ENCODE results near the gene ZNF831.

Gene ZNF831

DNA sequence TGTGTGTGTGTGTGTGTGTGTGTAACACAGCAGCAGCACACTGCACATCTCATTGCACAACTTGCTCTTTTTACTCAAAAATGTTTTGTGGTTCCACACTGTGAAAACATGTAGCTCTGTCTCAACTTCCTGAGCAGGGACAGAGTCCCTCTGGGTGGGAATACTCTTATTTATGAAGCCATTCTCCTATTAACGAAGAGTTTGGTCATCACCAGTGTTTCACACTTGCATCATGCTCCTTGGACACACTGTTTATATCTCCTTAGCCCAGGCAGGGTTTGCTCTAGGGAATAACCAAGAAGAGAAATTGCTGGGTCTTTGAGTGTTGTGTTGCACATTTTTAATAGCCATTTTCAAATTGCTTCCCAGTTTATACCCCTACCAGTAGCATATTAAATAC, 53.6 kb downstream of the ZNF831 start:
- DNase-seq (ENCODE audit: extremely low read depth, low read depth): no peak

DNA sequence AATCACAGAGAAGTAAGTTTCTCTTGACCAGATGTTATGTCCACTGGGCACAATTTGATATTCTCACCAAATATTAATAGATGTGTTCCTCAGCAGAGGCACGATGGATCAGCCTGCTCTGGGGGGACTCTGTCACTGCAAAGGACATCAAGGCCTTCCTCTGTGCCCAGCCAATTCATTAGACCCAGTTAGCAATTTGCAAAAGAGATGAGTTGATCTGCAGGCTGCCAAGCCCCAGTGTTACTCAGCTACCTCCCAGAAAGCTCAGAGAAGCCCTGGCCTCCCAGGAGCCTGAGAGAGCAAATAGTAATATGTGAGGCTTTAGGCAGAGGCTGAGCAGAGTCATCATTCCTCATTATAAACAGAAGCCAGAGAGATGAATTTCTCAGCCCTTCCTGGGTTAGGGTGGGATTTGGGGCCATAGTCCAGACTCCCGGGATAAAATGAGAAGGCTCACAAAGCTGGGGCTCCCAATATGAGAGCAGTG, 54.2 kb downstream of the ZNF831 start:
- DNase-seq (ENCODE audit: extremely low read depth, low read depth): no peak
- TF ChIP-seq, protein P1, sequence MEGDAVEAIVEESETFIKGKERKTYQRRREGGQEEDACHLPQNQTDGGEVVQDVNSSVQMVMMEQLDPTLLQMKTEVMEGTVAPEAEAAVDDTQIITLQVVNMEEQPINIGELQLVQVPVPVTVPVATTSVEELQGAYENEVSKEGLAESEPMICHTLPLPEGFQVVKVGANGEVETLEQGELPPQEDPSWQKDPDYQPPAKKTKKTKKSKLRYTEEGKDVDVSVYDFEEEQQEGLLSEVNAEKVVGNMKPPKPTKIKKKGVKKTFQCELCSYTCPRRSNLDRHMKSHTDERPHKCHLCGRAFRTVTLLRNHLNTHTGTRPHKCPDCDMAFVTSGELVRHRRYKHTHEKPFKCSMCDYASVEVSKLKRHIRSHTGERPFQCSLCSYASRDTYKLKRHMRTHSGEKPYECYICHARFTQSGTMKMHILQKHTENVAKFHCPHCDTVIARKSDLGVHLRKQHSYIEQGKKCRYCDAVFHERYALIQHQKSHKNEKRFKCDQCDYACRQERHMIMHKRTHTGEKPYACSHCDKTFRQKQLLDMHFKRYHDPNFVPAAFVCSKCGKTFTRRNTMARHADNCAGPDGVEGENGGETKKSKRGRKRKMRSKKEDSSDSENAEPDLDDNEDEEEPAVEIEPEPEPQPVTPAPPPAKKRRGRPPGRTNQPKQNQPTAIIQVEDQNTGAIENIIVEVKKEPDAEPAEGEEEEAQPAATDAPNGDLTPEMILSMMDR (IDR thresholded peaks at IDR 0.05; ENCODE audit: low read depth, low read length): no peak

More for the DNA sequence above, 53.6 kb downstream of the ZNF831 start:
- TF ChIP-seq, protein P1 (IDR thresholded peaks at IDR 0.05; ENCODE audit: low read depth, low read length): no peak

GRCh38 chr20:59219211-59219610, 55.6 kb downstream of the ZNF831 start:
- no peak for DNase-seq (ENCODE audit: extremely low read depth, low read depth)
- TF ChIP-seq, protein P1 (IDR thresholded peaks at IDR 0.05; ENCODE audit: low read depth, low read length): no peak

- TF ChIP-seq, protein P1 (IDR thresholded peaks at IDR 0.05; ENCODE audit: low read depth, low read length): no peak
- no peak for DNase-seq (ENCODE audit: extremely low read depth, low read depth)
Observed at GRCh38 chr20:59220161-59220560, 56.5 kb downstream of the ZNF831 start.

GRCh38 chr20:59221049-59221706, 57.6 kb downstream of the ZNF831 start:
- TF ChIP-seq, protein P1 (IDR thresholded peaks at IDR 0.05; ENCODE audit: low read depth, low read length): no peak; the same call in 1 of the 2 replicates
- no peak for DNase-seq (ENCODE audit: extremely low read depth, low read depth)

GRCh38 chr20:59221707-59222252, 58.2 kb downstream of the ZNF831 start:
- no peak for DNase-seq (ENCODE audit: extremely low read depth, low read depth)
- TF ChIP-seq, protein P1 (IDR thresholded peaks at IDR 0.05; ENCODE audit: low read depth, low read length): no peak

Data from AG09319 (cell line).